HEK293T (cell line): ENCODE results near the gene SPIN1.

ENCODE experiments used
- CTCF ChIA-PET: fragments of 350-600 bp; formaldehyde crosslinking; extraction: SDS; loops from one replicate; lab custom pipeline; 2021; ENCODE audit warnings: antibody characterized with exemption, inconsistent platforms; lab: Yijun Ruan, JAX
- POLR2A ChIA-PET: fragments of 350-600 bp; formaldehyde crosslinking; extraction: SDS; loops from one replicate; lab custom pipeline; 2020; ENCODE audit warnings: antibody characterized with exemption, inconsistent platforms; lab: Yijun Ruan, JAX
- DNase-seq: peaks from one replicate; pipeline ENCODE4 v3.0.0; 2012; ENCODE audit warnings: mixed read lengths; ENCODE audit errors: extremely low spot score
- ARNT ChIP-seq: fragments of 450-650 bp; IDR thresholded peaks from 2 replicates; pipeline ENCODE4 v1.6.1; 2017; ENCODE audit warnings: mild to moderate bottlenecking
- BHLHE40 ChIP-seq: fragments of 450-650 bp; IDR thresholded peaks from 2 replicates; pipeline ENCODE4 v1.6.1; 2016; ENCODE audit warnings: mild to moderate bottlenecking, moderate library complexity, borderline replicate concordance
- CTBP1 ChIP-seq: fragments of 450-650 bp; IDR thresholded peaks from 2 replicates; pipeline ENCODE4 v1.6.1; 2016; ENCODE audit warnings: borderline replicate concordance
- ELF4 ChIP-seq: fragments of 450-650 bp; IDR thresholded peaks from 2 replicates; pipeline ENCODE4 v1.6.1; 2017; ENCODE audit warnings: antibody characterized with exemption
- FOXA1 ChIP-seq: fragments of 450-650 bp; IDR thresholded peaks from 2 replicates; pipeline ENCODE4 v1.6.1; 2016; ENCODE audit warnings: mild to moderate bottlenecking
- FOXK2 ChIP-seq: fragments of 450-650 bp; IDR thresholded peaks from 2 replicates; pipeline ENCODE4 v1.6.1; 2016; ENCODE audit warnings: mild to moderate bottlenecking
- FOXM1 ChIP-seq: fragments of 450-650 bp; IDR thresholded peaks from 2 replicates; pipeline ENCODE4 v1.6.1; 2017; ENCODE audit warnings: mild to moderate bottlenecking, borderline replicate concordance
- HDGF ChIP-seq: fragments of 450-650 bp; IDR thresholded peaks from 2 replicates; pipeline ENCODE4 v1.6.1; 2017; ENCODE audit warnings: antibody characterized with exemption, borderline replicate concordance
- L3MBTL2 ChIP-seq: fragments of 450-650 bp; conservative IDR thresholded peaks from 2 replicates; pipeline ENCODE4 v1.6.1; 2016; ENCODE audit warnings: mild to moderate bottlenecking
- LEF1 ChIP-seq: fragments of 450-650 bp; IDR thresholded peaks from 2 replicates; pipeline ENCODE4 v1.6.1; 2017; ENCODE audit warnings: mild to moderate bottlenecking, borderline replicate concordance
- NFRKB ChIP-seq: fragments of 450-650 bp; IDR thresholded peaks from 2 replicates; pipeline ENCODE4 v1.6.1; 2016; ENCODE audit warnings: mild to moderate bottlenecking, moderate library complexity
- PKNOX1 ChIP-seq: fragments of 450-650 bp; IDR thresholded peaks from 2 replicates; pipeline ENCODE4 v1.6.1; 2016
- SP1 ChIP-seq: fragments of 450-650 bp; IDR thresholded peaks from 2 replicates; pipeline ENCODE4 v1.6.1; 2017
- SUZ12 ChIP-seq: fragments of 450-650 bp; IDR thresholded peaks from 2 replicates; pipeline ENCODE4 v1.6.1; 2016; ENCODE audit warnings: mild to moderate bottlenecking
- TARDBP ChIP-seq: fragments of 450-650 bp; IDR thresholded peaks from 2 replicates; pipeline ENCODE4 v1.6.1; 2016
- ZNF384 ChIP-seq: fragments of 450-650 bp; IDR thresholded peaks from 2 replicates; pipeline ENCODE4 v1.6.1; 2016

The SPIN1 gene

DNA sequence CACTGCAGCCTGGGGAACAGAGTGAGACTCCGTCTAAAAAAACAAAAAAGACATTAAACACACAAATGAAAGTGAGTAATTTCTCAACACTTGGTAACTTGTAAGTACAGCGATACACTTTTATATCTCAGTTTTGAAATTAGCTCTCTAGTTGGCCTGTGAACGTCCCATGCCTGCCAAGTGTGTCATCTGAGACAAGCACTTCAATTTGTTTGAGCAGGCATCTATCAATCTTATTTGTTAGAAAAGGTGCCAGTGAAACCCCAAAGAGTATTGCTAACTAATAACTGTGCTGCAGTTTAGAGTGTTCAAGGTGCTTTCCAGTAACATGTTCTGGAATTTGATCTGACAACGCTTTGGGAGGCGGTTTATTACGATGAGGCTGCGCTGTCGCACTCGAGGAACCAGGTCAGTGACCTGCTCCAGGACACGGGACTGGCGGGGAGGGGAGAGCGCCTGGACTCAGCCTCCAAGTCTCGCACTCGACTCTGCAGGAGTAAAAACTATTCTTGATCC, 1.1 kb upstream of the SPIN1 start:
- ChIA-PET POLR2A (no interaction called here), CTCF (no interaction called here)
- TF ChIP-seq FOXM1 (no peak), ZNF384 (no peak), LEF1 (no peak), TARDBP (no peak), NFRKB (no peak), PKNOX1 (no peak), ELF4 (no peak), BHLHE40 (no peak), FOXK2 (no peak), HDGF (no peak)
- no peak for DNase-seq

DNA sequence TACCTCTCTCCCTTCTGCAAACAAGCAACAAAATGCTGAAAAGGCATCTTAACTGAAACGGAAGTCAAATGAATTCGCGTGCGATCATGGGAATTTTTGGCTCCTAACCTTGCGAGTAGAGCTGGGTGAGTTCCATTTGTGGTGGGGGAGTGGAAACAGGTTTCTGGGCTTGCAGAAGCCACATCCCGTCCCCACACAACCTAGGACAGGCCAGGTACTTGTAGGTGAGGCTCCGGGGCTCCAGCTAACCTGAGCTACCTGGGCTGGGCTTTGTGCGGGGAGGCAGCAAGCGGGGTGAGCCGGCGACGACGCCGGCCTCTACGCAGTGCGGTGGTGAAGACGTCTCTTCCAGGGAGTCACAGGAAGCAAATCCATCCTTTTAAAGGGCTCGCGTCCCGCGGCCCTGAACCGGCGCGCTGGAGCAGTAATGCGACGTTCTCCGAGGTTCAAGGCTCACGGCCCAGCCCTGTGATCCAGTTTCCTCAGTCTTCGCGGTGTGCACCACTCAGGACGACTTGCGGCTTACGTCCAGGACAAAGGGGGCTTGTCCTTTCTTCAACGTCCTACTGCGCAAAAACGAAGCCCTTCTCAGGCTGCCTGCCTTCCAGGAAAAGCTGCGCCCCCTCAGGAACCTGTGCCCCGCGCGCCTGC, 567 bp upstream of the SPIN1 start:
- ChIA-PET CTCF (no interaction called here), POLR2A (no interaction called here)
- TF ChIP-seq SUZ12 (no peak), CTBP1 (no peak), HDGF (no peak), FOXA1 (no peak), L3MBTL2 (0 out of 2 replicates have a peak, but pooled peaks have one; percentile 49), ELF4 (no peak)
- peak; percentile 49 for DNase-seq

- TF ChIP-seq ARNT (no peak), PKNOX1 (0 out of 2 replicates have a peak, but pooled peaks have one; percentile 14)
- POLR2A ChIA-PET: no interaction called here
- DNase-seq: peak; percentile 62
- CTCF ChIA-PET: no interaction called here
Measured at GRCh38 chr9:88388886-88389605, 802 bp downstream of the SPIN1 start.

- POLR2A ChIA-PET: no interaction called here
- DNase-seq: no peak
- CTCF ChIA-PET: no interaction called here
- no peak for TF ChIP-seq TARDBP
- TF ChIP-seq L3MBTL2: no peak
- TF ChIP-seq PKNOX1: no peak
- TF ChIP-seq CTBP1: no peak
- no peak for TF ChIP-seq SUZ12
- TF ChIP-seq BHLHE40: no peak
- no peak for TF ChIP-seq ARNT
- TF ChIP-seq HDGF: no peak
- no peak for TF ChIP-seq SP1
- TF ChIP-seq FOXA1: no peak
- TF ChIP-seq ZNF384: no peak
Measured at GRCh38 chr9:88390371-88390990, 2.2 kb downstream of the SPIN1 start.

- no peak for TF ChIP-seq CTBP1
- TF ChIP-seq NFRKB: no peak
- TF ChIP-seq SP1: no peak
- TF ChIP-seq L3MBTL2: no peak
- no peak for TF ChIP-seq BHLHE40
- no peak for TF ChIP-seq FOXA1
- TF ChIP-seq PKNOX1: no peak
- no peak for TF ChIP-seq SUZ12
- TF ChIP-seq ZNF384: no peak
- TF ChIP-seq TARDBP: no peak
- no peak for TF ChIP-seq ARNT
- no peak for TF ChIP-seq ELF4
- no peak for TF ChIP-seq FOXM1
- no peak for TF ChIP-seq FOXK2
- TF ChIP-seq HDGF: no peak
- no peak for DNase-seq
- CTCF ChIA-PET: no interaction called here
- POLR2A ChIA-PET: no interaction called here
Measured at GRCh38 chr9:88391236-88391635, 3.0 kb downstream of the SPIN1 start.

- ChIA-PET POLR2A (no interaction called here), CTCF (no interaction called here)
- no peak for TF ChIP-seq ELF4
- TF ChIP-seq SUZ12: no peak
- no peak for TF ChIP-seq TARDBP
- no peak for TF ChIP-seq HDGF
- no peak for DNase-seq
Measured at GRCh38 chr9:88391921-88392320, 3.7 kb downstream of the SPIN1 start.
